GM12878 (cell line): ENCODE data around the gene ANKRD60. TPM values are rescaled to one million over a fixed set of nuclear protein-coding genes. Genes with fewer than 3 reads are reported as not detected.

Source experiments
- ATAC-seq: fragments of 200-7000 bp; cut with Tn5 transposase; 3 replicates; pipeline ENCODE4 v1.9.1; 2020; ENCODE audit warnings: mild to moderate bottlenecking, moderate library complexity
- BruUV-seq: library from RNA; stranded (reverse); fragments of 400-500 nt; replicated peaks from 2 replicates; lab custom pipeline; 2021; lab: Mats Ljungman, UMichigan
- CTCF ChIA-PET: fragments of 300-600 bp; sonication (Branson Sonifier 250); formaldehyde crosslinking; extraction: SDS; loops from one replicate; lab custom pipeline; 2021; ENCODE audit warnings: inconsistent platforms; lab: Yijun Ruan, JAX
- POLR2A ChIA-PET: fragments of 350-600 bp; formaldehyde crosslinking; extraction: SDS; loops from one replicate; lab custom pipeline; 2021; ENCODE audit warnings: inconsistent platforms; lab: Charles Lee
- RAD21 ChIA-PET: fragments of 300-600 bp; sonication (Branson Sonifier 250); formaldehyde crosslinking; loops from one replicate; lab custom pipeline; 2023; ENCODE audit warnings: antibody characterized with exemption; ENCODE audit not compliant: unreplicated experiment; lab: Charles Lee
- SMC1A ChIA-PET: fragments of 300-600 bp; sonication (Branson Sonifier 250); formaldehyde crosslinking; loops from one replicate; lab custom pipeline; 2023; ENCODE audit not compliant: unreplicated experiment, uncharacterized antibody; lab: Charles Lee
- DNase-seq: peaks from one replicate; pipeline ENCODE4 v3.0.0-alpha.2; 2011; ENCODE audit warnings: low read depth, low spot score
- FAIRE-seq: peaks from 3 replicates; lab custom pipeline; 2011; peaks lifted over from hg19 to GRCh38; lab: Jason Lieb, UNC
- H2AFZ ChIP-seq: 2 replicates; pipeline ENCODE4 v1.6.0; 2011; ENCODE audit warnings: low read depth, low read length, control low read depth; ENCODE audit not compliant: control insufficient read depth
- H3K27ac ChIP-seq: 2 replicates; pipeline ENCODE4 v1.5.1; 2011; ENCODE audit warnings: control low read depth; ENCODE audit not compliant: control insufficient read depth, insufficient read depth
- H3K27me3 ChIP-seq, 2 experiments: replicated peaks in 1 of 2; 2 replicates each; pipeline versions ENCODE4 v1.6.0 to v1.6.1; 2011; ENCODE audit warnings: low read length in 1 of 2; ENCODE audit not compliant: control insufficient read depth in 2 of 2, insufficient read depth in 2 of 2
- H3K36me3 ChIP-seq, 2 experiments: 2 replicates each; pipeline ENCODE4 v1.5.1; 2011; ENCODE audit warnings: low read length in 1 of 2; ENCODE audit not compliant: control insufficient read depth in 2 of 2, insufficient read depth in 2 of 2
- H3K4me1 ChIP-seq: 2 replicates; pipeline ENCODE4 v1.6.1; 2011; ENCODE audit warnings: mild to moderate bottlenecking, low read length, moderate library complexity, mixed read lengths; ENCODE audit not compliant: control insufficient read depth, insufficient read depth
- H3K4me2 ChIP-seq: 2 replicates; pipeline ENCODE4 v1.6.0; 2011; ENCODE audit warnings: control low read depth; ENCODE audit not compliant: control insufficient read depth, insufficient read depth
- H3K4me3 ChIP-seq: fragments of 200-600 bp; sonication (generic); 2 replicates; pipeline ENCODE4 v1.5.1; 2016
- H3K79me2 ChIP-seq: 2 replicates; pipeline ENCODE4 v1.6.0; 2011; ENCODE audit warnings: low read length; ENCODE audit not compliant: control insufficient read depth, insufficient read depth
- H3K9ac ChIP-seq: 2 replicates; pipeline ENCODE4 v1.8.0; 2011; ENCODE audit warnings: low read length, control low read depth, mixed read lengths; ENCODE audit not compliant: control insufficient read depth, insufficient read depth
- H3K9me3 ChIP-seq: replicated peaks from 3 replicates; pipeline ENCODE4 v1.5.1; 2011; ENCODE audit warnings: mild to moderate bottlenecking, low read length; ENCODE audit not compliant: control insufficient read depth, insufficient read depth
- H4K20me1 ChIP-seq: 2 replicates; pipeline ENCODE4 v1.6.0; 2011; ENCODE audit not compliant: control insufficient read depth, insufficient read depth
- ASH2L ChIP-seq: fragments of 300-600, 200-600 bp; sonication (generic); IDR thresholded peaks from 2 replicates; pipeline ENCODE4 v1.6.1; 2017; ENCODE audit warnings: low read depth, mild to moderate bottlenecking, borderline replicate concordance
- CBFB ChIP-seq: IDR thresholded peaks from 2 replicates; pipeline ENCODE4 v1.6.1; 2016; ENCODE audit warnings: antibody characterized with exemption, low read depth
- LARP7 ChIP-seq: fragments of 450-650 bp; IDR thresholded peaks from 2 replicates; pipeline ENCODE4 v1.6.1; 2017; ENCODE audit warnings: mild to moderate bottlenecking
- MEF2A ChIP-seq: IDR thresholded peaks from 2 replicates; pipeline ENCODE4 v1.6.1; 2011; ENCODE audit warnings: low read depth, mild to moderate bottlenecking, low read length, moderate library complexity; ENCODE audit not compliant: insufficient read depth
- POLR2A ChIP-seq: IDR thresholded peaks from 2 replicates; pipeline ENCODE4 v1.6.1; 2011; ENCODE audit warnings: low read depth, mild to moderate bottlenecking, low read length
- SMC3 ChIP-seq: IDR thresholded peaks from 2 replicates; pipeline ENCODE4 v1.6.1; 2011; ENCODE audit warnings: low read length, improper control_type of control experiment, borderline replicate concordance
- TBL1XR1 ChIP-seq: IDR thresholded peaks from 2 replicates; pipeline ENCODE4 v1.6.1; 2012; ENCODE audit warnings: low read depth, low read length, improper control_type of control experiment
- YBX1 ChIP-seq: fragments of 450-650 bp; IDR thresholded peaks from 2 replicates; pipeline ENCODE4 v1.6.1; 2016; ENCODE audit warnings: antibody characterized with exemption
- ZSCAN29 ChIP-seq: fragments of 450-650 bp; IDR thresholded peaks from 2 replicates; pipeline ENCODE4 v1.6.1; 2017; ENCODE audit warnings: mild to moderate bottlenecking, moderate library complexity
- WGBS: methylation state at CpG from one replicate; pipeline ENCODE4 v1.1.6; 2016; ENCODE audit warnings: low lambda C conversion rate; ENCODE audit not compliant: insufficient replicate concordance, insufficient coverage; ENCODE audit errors: missing lambda C conversion rate; 5-methylcytosine and 5-hydroxymethylcytosine counted together
- in situ Hi-C: fragments of 300-500 bp; cut with MboI; formaldehyde crosslinking; loops from 9 replicates; pipeline ENCODE4 v1.14.3; 2018; ENCODE audit warnings: mixed read lengths
- intact Hi-C: fragments of 100-400 bp; cut with micrococcal nuclease; formaldehyde crosslinking; loops from one replicate; pipeline ENCODE4 v1.14.2; 2022; ENCODE audit not compliant: unreplicated experiment
- polyA plus RNA-seq, 11 experiments: library from polyadenylated mRNA; depleted of rRNA in 4 of 11; unstranded in 6 of 11; stranded (reverse) in 5 of 11; fragments of >200 nt; fragmentation: Nextera tagmentation in 4 of 11; fragmentation: Illumina TruSeq in 1 of 11; extraction: Ambion mirVana in 4 of 11; extraction: Trizol in 1 of 11; gene quantifications; 1 replicate in 1 of 11; 2 replicates in 10 of 11; pipeline versions ENCODE4 v1.2.1 to v1.2.3, GENCODE V29; 2011 to 2016; ENCODE audit warnings: inconsistent platforms in 2 of 11, missing spikeins in 2 of 11, low read depth in 1 of 11
- total RNA-seq, 4 experiments: library from RNA; depleted of rRNA in 3 of 4; stranded (reverse); fragments of >200 nt in 3 of 4; fragmentation: Illumina TruSeq in 1 of 4; extraction: Trizol in 1 of 4; gene quantifications; 2 replicates each; pipeline versions ENCODE4 v1.2.1 to v1.2.3, GENCODE V29; 2013 to 2021
- TF ChIP-seq, protein P1 (sequence below): fragments of 450-650 bp; IDR thresholded peaks from 2 replicates; pipeline ENCODE4 v1.6.1; 2017; ENCODE audit warnings: mild to moderate bottlenecking, low read depth, inconsistent platforms; ENCODE audit not compliant: poor library complexity, severe bottlenecking
- TF ChIP-seq, protein P2 (sequence below): IDR thresholded peaks from 2 replicates; pipeline ENCODE4 v1.6.1; 2011; ENCODE audit warnings: low read depth, low read length, improper control_type of control experiment, borderline replicate concordance

The ANKRD60 gene
- total and polyA plus RNA-seq, 10 of the 15 experiments (the other 5 are each of a cell fraction or from before 2014, with no cell fraction given) = not detected

DNA sequence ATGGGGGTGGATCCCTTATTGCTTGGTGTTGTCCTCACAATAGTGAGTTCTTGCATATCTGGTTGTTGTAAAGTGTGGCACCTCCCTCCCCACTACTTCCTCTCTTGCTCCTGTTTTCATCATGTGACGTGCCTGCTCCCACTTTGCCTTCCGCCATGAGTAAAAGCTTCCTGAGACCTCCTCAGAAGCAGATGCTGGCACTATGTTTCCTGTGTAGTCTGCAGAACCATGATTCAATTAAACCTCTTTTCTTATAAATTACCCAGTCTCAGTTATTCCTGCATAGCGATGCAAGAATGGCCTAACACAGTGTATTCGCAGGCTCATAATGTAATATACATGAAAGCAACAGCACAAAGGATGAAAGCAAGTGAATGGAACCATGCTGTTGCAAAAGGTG is 28.4 kb upstream of the ANKRD60 start:
- 97% methylated on average over 4 of the region's 4 CpGs for WGBS

More for the DNA sequence above, 28.4 kb upstream of the ANKRD60 start:
- Histone ChIP-seq H3K9ac (no peak overlapping the region), H3K9me3 (no peaks in the 10 kb centered on the region), H3K79me2 (no peaks in the 10 kb centered on the region), H3K4me2 (no peak overlapping the region), H3K27me3 (no peaks in the 10 kb centered on the region), H4K20me1 (no peaks in the 10 kb centered on the region), H3K4me3 (no peak overlapping the region), H3K27ac (no peak overlapping the region), H3K36me3 (no peaks in the 10 kb centered on the region), H2AFZ (no peak overlapping the region), H3K4me1 (no peaks in the 10 kb centered on the region)
- ChIA-PET SMC1A (no interaction called here), CTCF (no interaction called here), POLR2A (no interaction called here), RAD21 (no interaction called here)
- TF ChIP-seq YBX1 (no peak), CBFB (no peak), SMC3 (no peak), ZSCAN29 (no peak), MEF2A (no peak), LARP7 (no peak), ASH2L (no peak), TBL1XR1 (no peak), POLR2A (no peak)
- TF ChIP-seq, protein P1, sequence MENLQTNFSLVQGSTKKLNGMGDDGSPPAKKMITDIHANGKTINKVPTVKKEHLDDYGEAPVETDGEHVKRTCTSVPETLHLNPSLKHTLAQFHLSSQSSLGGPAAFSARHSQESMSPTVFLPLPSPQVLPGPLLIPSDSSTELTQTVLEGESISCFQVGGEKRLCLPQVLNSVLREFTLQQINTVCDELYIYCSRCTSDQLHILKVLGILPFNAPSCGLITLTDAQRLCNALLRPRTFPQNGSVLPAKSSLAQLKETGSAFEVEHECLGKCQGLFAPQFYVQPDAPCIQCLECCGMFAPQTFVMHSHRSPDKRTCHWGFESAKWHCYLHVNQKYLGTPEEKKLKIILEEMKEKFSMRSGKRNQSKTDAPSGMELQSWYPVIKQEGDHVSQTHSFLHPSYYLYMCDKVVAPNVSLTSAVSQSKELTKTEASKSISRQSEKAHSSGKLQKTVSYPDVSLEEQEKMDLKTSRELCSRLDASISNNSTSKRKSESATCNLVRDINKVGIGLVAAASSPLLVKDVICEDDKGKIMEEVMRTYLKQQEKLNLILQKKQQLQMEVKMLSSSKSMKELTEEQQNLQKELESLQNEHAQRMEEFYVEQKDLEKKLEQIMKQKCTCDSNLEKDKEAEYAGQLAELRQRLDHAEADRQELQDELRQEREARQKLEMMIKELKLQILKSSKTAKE = no peak
- TF ChIP-seq, protein P2, sequence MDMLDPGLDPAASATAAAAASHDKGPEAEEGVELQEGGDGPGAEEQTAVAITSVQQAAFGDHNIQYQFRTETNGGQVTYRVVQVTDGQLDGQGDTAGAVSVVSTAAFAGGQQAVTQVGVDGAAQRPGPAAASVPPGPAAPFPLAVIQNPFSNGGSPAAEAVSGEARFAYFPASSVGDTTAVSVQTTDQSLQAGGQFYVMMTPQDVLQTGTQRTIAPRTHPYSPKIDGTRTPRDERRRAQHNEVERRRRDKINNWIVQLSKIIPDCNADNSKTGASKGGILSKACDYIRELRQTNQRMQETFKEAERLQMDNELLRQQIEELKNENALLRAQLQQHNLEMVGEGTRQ = no peak
- ATAC-seq (no peak), DNase-seq (no peak), FAIRE-seq (no peak)
- in situ Hi-C loops (no loop called here), intact Hi-C loops (no loop called here)
- BruUV-seq = no TSS peak
